Stimulated activated CD8-positive, alpha-beta memory T cell treated with anti-CD3 and anti-CD28 coated beads, Interleukin-12 subunit alpha, Interleukin-12 subunit beta, amount 100 ng/mL, for 24 hours (primary cell): ENCODE data around the gene RNGTT.
"Not testable (repeated sequence)": the region's sequence is repeated elsewhere in the genome, so short reads cannot be mapped to it uniquely, and the experiment has no call there.

Experiments
- DNase-seq: peaks from one replicate; pipeline ENCODE4 v3.0.0-alpha.2; 2020; ENCODE audit errors: extremely low read depth

Gene RNGTT

GRCh38 chr6:88810089-88810488, 153.3 kb downstream of the RNGTT start:
- DNase-seq: no peak

GRCh38 chr6:88808381-88808780, 155.0 kb downstream of the RNGTT start:
- DNase-seq: no peak

- no peak for DNase-seq
These were observed 155.8 kb downstream of the RNGTT start for GRCh38 chr6:88807622-88808021.

DNA sequence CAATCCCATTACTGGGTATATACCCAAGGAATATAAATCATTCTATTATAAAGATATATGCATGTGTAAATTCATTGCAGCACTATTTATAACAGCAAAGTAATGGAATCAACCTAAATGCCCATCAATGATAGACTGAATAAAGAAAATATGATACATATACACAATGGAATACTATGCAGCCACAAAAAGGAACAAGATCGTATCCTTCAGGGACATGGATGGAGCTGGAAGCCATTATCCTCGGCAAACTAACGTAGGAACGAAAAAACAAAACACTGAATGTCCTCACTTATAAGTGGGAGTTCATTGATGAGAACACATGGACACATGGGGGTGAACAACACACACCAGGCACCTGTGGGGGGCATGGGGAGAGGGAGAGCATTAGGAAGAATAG, 156.7 kb downstream of the RNGTT start:
- no peak for DNase-seq

GRCh38 chr6:88804701-88805100, 158.7 kb downstream of the RNGTT start:
- DNase-seq: no peak

DNA sequence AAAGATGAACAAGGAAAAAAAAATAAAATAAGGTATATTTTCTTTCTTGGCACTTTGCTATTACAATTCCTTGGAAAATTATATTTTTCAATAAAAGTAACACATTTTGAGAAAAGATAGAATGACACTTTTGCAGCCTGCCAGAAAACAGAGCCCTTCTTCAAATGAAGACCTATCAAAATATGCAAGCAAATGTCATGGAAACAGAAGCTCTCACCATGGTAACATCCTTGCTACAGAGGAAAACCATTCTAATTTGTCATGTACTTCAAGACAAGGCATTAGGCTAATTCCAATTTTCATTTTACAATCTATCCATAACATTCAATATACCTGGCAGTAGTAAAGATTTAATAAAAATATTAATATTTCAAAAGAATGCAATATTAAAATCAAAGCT, 177.9 kb downstream of the RNGTT start:
- DNase-seq: no peak

DNA sequence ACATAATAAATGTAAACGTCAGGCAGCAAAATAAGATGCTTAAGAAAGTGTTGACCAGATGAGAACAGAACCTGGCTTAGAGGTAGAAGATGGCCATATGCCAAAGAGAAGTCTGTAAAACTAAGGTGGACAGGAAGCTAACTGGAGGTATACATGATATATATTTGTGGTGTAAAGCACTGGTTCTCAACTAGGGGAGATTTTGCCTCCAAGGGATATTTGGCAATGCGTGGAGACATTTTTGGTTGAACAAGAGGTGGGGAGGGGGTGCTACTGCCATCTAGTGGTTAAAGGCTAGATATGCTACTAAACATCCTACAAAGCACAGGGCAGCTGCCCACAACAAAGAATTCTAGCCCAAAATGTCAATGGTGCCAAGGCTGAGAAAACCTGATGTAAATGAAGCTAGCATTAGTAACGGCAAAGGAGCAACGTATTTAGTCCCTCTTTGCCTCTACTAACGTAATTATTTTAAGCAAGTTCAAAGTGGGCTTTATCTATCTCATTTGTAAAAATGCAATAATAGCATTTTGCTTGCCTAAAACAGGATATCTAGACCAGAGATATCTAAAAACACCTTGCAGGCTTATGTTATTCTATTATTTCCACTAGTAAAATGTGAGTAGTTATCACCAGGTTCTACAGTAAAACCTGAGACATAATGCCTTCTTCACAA, 182.6 kb downstream of the RNGTT start:
- peak; percentile 3 for DNase-seq

DNA sequence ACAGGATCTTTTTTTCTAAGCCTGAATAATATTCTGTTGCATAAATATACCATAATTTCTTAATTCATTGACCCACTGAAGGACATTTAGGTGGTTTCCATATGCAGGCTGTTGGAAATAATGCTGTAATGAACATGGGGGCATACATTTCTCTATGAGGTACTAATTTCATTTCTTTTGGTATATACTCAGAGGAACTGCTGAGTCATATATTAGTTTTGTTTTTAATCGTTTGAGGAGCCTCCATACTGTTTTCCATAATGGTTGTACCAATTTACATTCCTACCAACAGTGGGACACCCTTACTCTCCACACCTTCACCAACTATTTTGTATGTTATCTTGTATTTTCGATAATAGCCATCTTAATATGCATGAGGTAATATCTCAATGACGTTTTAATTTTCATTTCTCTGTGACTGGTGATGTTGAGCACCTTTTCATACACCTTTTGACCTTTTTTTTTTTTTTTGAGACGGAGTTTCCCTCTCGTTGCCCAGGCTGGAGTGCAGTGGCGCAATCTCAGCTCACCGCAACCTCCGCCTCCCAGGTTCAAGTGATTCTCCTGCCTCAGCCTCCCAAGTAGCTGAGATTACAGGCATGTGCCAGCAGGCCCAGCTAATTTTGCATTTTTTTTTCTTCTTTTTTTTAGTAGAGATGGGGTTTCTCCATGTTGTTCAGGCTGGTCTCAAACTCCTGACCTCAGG, 187.4 kb downstream of the RNGTT start:
- no peak for DNase-seq

DNA sequence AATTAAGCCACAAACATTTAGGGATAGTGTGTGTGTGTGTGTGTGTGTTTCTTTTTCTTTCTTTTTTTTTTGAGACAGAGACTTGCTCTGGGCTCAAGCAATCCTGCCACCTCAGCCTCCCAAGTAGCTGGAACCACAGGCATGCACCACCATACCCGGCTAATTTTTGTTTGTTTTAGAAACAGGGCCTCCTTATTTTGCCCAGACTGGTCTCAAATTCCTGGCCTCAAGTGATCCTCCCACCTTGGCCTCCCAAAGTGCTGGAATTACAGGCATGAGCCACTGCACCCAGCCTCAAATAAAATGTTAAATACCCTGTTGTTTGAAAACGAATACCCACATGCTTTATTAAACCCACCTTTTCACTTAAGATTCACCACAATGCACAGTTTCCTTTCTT, 195.3 kb downstream of the RNGTT start:
- not testable (repeated sequence) for DNase-seq

GRCh38 chr6:88764081-88764480, 199.3 kb downstream of the RNGTT start:
- DNase-seq: no peak

- no peak for DNase-seq
These were observed 200.3 kb downstream of the RNGTT start for GRCh38 chr6:88763160-88763559.

- no peak for DNase-seq
These were observed 202.0 kb downstream of the RNGTT start for GRCh38 chr6:88761237-88762031.

GRCh38 chr6:88760091-88760490, 203.3 kb downstream of the RNGTT start:
- no peak for DNase-seq

- DNase-seq: no peak
These were observed 212.5 kb downstream of the RNGTT start for GRCh38 chr6:88750936-88751335.

DNA sequence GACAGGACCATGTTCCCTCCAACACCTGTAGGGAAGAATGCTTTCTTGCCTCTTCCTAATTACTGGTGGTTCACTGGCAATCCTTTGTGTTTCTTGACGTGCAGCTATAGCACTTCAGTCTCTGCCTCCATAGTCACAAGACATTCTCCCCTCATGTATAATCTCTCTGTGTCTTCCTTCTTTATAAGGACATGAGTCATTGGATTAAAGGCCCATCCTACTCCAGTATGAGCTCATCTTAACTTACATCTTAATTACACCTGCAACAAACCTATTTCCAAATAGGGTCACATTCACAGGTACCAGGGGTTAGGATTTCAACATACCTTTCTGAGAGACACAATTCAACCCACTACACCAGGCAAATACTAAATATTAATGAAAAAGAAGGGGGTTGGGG, 213.6 kb downstream of the RNGTT start:
- no peak for DNase-seq

- DNase-seq: no peak
These were observed 215.3 kb downstream of the RNGTT start for GRCh38 chr6:88748141-88748540.

GRCh38 chr6:88741939-88742338, 221.5 kb downstream of the RNGTT start:
- DNase-seq: no peak

GRCh38 chr6:88741071-88741470, 222.3 kb downstream of the RNGTT start:
- no peak for DNase-seq

DNA sequence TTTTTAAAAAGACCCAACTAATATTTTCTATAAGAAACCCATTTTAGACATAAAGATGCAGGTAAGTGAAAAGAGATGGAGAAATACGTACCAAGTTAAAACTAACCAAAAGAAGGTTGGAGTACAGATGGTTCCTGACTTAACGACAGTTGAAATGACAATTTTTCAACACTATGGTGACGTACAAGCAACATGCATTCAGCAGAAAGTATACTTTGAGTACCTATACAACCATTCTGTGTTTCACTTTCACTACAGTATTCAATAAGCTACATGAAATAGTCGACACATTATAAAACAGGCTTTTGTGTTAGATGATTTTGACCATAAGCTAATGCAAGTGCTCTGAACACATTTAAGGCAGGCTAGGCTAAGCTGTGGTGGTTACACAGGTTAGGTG, 228.9 kb downstream of the RNGTT start:
- no peak for DNase-seq

DNA sequence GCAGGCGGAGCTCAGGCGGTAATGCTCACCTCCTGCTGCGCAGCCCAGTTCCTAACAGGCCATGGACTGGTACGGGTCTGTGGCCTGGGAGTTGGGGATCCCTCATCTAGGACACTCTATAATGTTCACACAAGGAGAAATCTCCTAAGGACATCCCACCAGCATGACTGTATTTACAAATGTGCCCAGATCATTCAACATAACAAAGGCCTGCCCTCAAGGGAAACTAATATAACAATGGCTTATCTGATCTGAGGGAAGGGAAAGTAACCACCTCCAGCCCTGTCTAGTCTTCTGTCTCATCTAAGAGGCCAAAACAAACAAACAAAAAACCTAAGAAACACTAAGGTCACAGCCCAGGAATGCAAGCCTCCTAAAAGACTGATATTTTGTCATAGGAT, 232.8 kb downstream of the RNGTT start:
- DNase-seq: no peak

DNA sequence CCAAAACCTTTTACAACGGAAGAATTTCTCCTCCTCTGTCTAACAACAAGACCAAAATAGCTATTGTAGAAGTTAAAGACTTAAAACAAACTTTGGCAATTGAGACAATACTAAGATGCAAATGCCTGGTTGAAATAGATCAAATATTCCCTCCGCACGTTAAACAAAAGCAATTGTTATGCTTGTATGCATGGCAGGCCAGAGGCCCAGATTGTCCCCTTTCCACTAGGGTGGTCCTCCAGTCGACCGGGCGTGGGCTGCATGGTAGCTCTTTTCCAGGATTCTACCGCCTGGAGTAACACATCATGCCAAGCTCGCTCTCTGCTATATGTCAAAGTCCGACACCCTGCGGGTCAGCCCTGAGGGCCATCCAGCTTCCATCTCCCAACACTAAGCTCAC, 234.7 kb downstream of the RNGTT start:
- no peak for DNase-seq

DNA sequence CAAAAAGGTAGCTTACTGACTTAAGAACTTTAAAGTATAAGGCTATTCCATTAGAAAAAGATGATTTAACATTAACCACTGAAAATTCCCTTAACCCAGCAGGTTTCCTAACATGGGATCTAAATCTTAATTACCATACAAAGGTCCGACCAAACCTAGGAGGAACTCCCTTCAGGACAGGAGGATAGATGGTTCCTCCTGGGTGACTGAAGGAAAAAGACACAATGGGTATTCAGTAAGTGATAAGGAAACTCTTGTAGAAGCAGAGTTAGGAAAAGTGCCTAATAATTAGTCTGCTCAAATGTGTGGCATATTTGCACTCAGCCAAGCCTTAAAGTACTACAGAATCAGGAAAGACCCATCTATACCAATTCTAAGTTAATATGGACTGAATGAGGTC, 237.0 kb downstream of the RNGTT start:
- DNase-seq: not testable (repeated sequence)
